ENCODE data around the gene BAZ1B. TPM values are rescaled to one million over a fixed set of nuclear protein-coding genes. Genes with fewer than 3 reads are reported as not detected.
A peak's percentile ranks its signal among the peaks of the same experiment; 100 is the strongest.
"Not testable (repeated sequence)": the region's sequence is repeated elsewhere in the genome, so short reads cannot be mapped to it uniquely, and the experiment has no call there.

Gene BAZ1B
- total and polyA plus RNA-seq, 9 of the 15 experiments (the other 6 are each of a cell fraction or from before 2014, with no cell fraction given) = 15.0 to 134 (median 79.5) TPM

DNA sequence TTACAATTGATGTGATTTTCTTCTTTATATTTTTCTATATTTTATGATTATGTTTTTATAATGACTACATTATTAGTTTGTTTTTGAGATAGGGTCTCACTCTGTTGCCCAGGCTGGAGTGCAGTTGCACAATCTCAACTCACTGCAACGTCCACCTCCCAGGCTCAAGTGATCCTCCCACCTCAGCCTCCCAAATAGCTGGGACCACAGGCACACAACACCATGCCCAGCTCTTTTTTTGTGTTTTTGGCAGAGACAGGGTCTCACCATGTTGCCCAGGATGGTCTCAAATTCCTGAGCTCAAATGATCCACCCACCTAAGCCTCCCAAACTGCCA lies 4.0 kb upstream of the BAZ1B start:
- intact Hi-C loops (cut with micrococcal nuclease); H3K27me3 ChIP-seq (ENCODE audit: control insufficient read depth in 2 of 2, insufficient read depth in 2 of 2, low read length in 2 of 2); FAIRE-seq; in situ Hi-C loops (cut with MboI); H4K20me1 ChIP-seq (replicated peaks; ENCODE audit: control insufficient read depth, insufficient read depth, low read length); H2AFZ ChIP-seq (ENCODE audit: low read depth, low read length); H3K79me2 ChIP-seq (ENCODE audit: control insufficient read depth, insufficient read depth, low read length); H3K36me3 ChIP-seq (ENCODE audit: control insufficient read depth, insufficient read depth, low read length); CTCF ChIA-PET (ENCODE audit: low intra/inter-chr PET ratio); H3K9me3 ChIP-seq (replicated peaks; ENCODE audit: control insufficient read depth, insufficient read depth, low read depth, low read length); H3K4me3 ChIP-seq; H3K9me1 ChIP-seq (ENCODE audit: control insufficient read depth, insufficient read depth, low read length); ATAC-seq; DNase-seq (ENCODE audit: extremely low read depth in 1 of 4, low spot score in 3 of 4); BruUV-seq (replicated peaks); H3K9ac ChIP-seq (ENCODE audit: insufficient read depth in 1 of 2, low read depth in 2 of 2, low read length in 2 of 2); H3K4me2 ChIP-seq (ENCODE audit: insufficient read depth, low read length): not testable (repeated sequence)
- Histone ChIP-seq H3K4me1 (replicated peaks in 1 of 2; ENCODE audit: control insufficient read depth in 2 of 2, insufficient read depth in 2 of 2, low read length in 2 of 2) (peaks cover 29 to 34% of the 10 kb centered on the region in 2 experiments), H3K27ac (ENCODE audit: extremely low read depth, low read depth, low read length) (peak overlapping the region; percentile 2; the same call in 1 of the 3 replicates)
- POLR2A ChIA-PET = interaction anchor here (0.5 to 2.3 kb wide), 2 partner anchors 7 to 40 kb away, joined by 4 to 8 read pairs; no protein-coding TSS in a partner anchor
- WGBS (ENCODE audit: insufficient coverage, low coverage, missing lambda C conversion rate) = 20% methylated on average over 1 of the region's 1 CpG
- TF ChIP-seq CEBPG (CRISPR knock-in tag; IDR thresholded peaks at IDR 0.05) (peak; percentile 55), CEBPG (tag; conservative IDR thresholded peaks at IDR 0.05 in 1 of 2, IDR thresholded peaks at IDR 0.05 in 1 of 2) (peak; percentile 41 to 54; a peak in 2 of 4 replicates), SMARCA5 (IDR thresholded peaks at IDR 0.05) (peak; percentile 79), TRIM24 (IDR thresholded peaks at IDR 0.05) (peak; percentile 18 to 38; a peak in 2 of 4 replicates), SMARCE1 (IDR thresholded peaks at IDR 0.05) (0 out of 2 replicates have a peak, but pooled peaks have one; percentile 19), BCOR (IDR thresholded peaks at IDR 0.05) (peak; percentile 71), CEBPB (tag; IDR thresholded peaks at IDR 0.05) (peak; percentile 91), DPF2 (IDR thresholded peaks at IDR 0.05) (peak; percentile 12; the same call in 1 of the 2 replicates), ZNF121 (CRISPR knock-in tag; conservative IDR thresholded peaks at IDR 0.05) (peak; percentile 65), RBM25 (IDR thresholded peaks at IDR 0.05; ENCODE audit: low read depth, low read length, severe bottlenecking) (peak; percentile 5), KDM1A (IDR thresholded peaks at IDR 0.05) (peak; percentile 13 to 35; a peak in 2 of 4 replicates)
